Upper lobe of right lung (tissue), 1 donor: ENCODE results near the gene SCAF8. TPM values are rescaled to one million over a fixed set of nuclear protein-coding genes. Genes with fewer than 3 reads are reported as not detected.

ENCODE experiments used
- ATAC-seq: fragments of 200-7000 bp; cut with Tn5 transposase; one replicate; pipeline ENCODE4 v1.9.1; 2020; ENCODE audit warnings: mild to moderate bottlenecking, moderate library complexity
- DNase-seq: peaks from one replicate; pipeline ENCODE4 v3.0.0-alpha.2; 2020
- H3K27ac ChIP-seq: fragments of 200-600 bp; one replicate; pipeline ENCODE4 v1.8.0; 2022
- H3K27me3 ChIP-seq: fragments of 200-600 bp; one replicate; pipeline ENCODE4 v1.8.0; 2022; ENCODE audit warnings: mild to moderate bottlenecking
- H3K36me3 ChIP-seq: fragments of 200-600 bp; one replicate; pipeline ENCODE4 v1.8.0; 2022
- H3K4me1 ChIP-seq: fragments of 200-600 bp; one replicate; pipeline ENCODE4 v1.8.0; 2022
- H3K4me3 ChIP-seq: fragments of 200-600 bp; one replicate; pipeline ENCODE4 v1.8.0; 2022; ENCODE audit warnings: mild to moderate bottlenecking
- H3K9me3 ChIP-seq: fragments of 200-600 bp; one replicate; pipeline ENCODE4 v1.8.0; 2022
- intact Hi-C: fragments of 100-400 bp; cut with DNase I; formaldehyde crosslinking; loops from one replicate; pipeline ENCODE4 v1.11.0; 2022
- total RNA-seq: library from RNA; stranded (reverse); fragmentation: NEBNext Ultra II Directional; extraction: Animal tissue kit (Norgen Biotek cat#: 25700); gene quantifications from one replicate; pipeline ENCODE4 v1.2.1, GENCODE V29; 2021
- TF ChIP-seq, protein P1 (sequence below): fragments of 200-600 bp; IDR thresholded peaks from one replicate; pipeline ENCODE4 v1.8.0; 2022; ENCODE audit warnings: antibody characterized with exemption
- donor health status: DM: no; HTN: yes; CAD: no; lungs with severe emphysema.

SCAF8 gene
- total RNA-seq, 1 donor from 2014 or later, result 38.8 TPM

DNA sequence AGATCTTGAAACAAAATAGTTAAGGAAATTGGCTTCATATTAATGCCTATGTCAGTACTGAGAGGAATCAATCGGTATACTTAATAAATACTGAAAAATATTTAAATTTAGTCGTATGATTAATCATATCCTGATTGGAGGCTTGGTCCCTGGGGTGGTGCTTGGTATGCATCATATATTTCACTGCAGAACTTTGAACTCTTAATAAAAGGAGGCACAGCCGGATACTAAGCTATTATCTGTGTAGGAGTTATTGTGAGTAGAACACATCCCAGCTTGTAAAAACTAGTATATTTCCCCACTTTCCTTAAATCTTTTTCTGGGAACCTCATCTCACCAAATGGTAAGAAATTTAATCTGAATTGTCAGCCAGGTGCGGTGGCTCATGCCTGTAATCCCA, 42.4 kb upstream of the SCAF8 start:
- TF ChIP-seq, protein P1, sequence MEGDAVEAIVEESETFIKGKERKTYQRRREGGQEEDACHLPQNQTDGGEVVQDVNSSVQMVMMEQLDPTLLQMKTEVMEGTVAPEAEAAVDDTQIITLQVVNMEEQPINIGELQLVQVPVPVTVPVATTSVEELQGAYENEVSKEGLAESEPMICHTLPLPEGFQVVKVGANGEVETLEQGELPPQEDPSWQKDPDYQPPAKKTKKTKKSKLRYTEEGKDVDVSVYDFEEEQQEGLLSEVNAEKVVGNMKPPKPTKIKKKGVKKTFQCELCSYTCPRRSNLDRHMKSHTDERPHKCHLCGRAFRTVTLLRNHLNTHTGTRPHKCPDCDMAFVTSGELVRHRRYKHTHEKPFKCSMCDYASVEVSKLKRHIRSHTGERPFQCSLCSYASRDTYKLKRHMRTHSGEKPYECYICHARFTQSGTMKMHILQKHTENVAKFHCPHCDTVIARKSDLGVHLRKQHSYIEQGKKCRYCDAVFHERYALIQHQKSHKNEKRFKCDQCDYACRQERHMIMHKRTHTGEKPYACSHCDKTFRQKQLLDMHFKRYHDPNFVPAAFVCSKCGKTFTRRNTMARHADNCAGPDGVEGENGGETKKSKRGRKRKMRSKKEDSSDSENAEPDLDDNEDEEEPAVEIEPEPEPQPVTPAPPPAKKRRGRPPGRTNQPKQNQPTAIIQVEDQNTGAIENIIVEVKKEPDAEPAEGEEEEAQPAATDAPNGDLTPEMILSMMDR, result no peak
- DNase-seq (no peak), ATAC-seq (no peak)
- H3K4me1 ChIP-seq, result peaks cover 3% of the 10 kb centered on the region
- no peak overlapping the region for H3K4me3 ChIP-seq
- H3K9me3 ChIP-seq, result no peaks in the 10 kb centered on the region
- no peaks in the 10 kb centered on the region for H3K36me3 ChIP-seq
- no peak overlapping the region for H3K27ac ChIP-seq
- no peaks in the 10 kb centered on the region for H3K27me3 ChIP-seq
- intact Hi-C loops, result no loop called here

DNA sequence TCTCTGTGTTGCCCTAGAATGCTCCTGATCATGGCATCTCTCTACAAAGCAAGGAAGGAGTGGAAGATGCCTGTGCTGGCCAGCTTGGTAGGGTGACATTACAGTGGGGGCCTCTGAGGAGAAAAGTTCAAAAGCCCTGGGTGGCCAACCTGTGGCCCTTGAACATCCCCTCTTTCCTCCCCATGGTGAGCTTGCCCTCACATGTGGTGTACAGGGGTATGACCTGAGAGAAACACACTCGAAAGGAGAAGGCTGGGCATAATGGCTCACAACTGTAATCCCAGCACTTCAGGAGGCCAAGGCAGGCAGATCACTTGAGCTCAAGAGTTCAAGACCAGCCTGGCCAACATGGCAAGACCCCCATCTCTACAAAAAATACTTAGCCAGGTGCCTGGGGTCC, 36.6 kb upstream of the SCAF8 start:
- Histone ChIP-seq H3K27me3 (no peaks in the 10 kb centered on the region), H3K27ac (no peak overlapping the region), H3K4me3 (no peak overlapping the region), H3K36me3 (no peaks in the 10 kb centered on the region), H3K9me3 (no peaks in the 10 kb centered on the region), H3K4me1 (no peaks in the 10 kb centered on the region)
- ATAC-seq (no peak), DNase-seq (no peak)
- intact Hi-C loops, result no loop called here
- TF ChIP-seq, protein P1, result no peak

DNA sequence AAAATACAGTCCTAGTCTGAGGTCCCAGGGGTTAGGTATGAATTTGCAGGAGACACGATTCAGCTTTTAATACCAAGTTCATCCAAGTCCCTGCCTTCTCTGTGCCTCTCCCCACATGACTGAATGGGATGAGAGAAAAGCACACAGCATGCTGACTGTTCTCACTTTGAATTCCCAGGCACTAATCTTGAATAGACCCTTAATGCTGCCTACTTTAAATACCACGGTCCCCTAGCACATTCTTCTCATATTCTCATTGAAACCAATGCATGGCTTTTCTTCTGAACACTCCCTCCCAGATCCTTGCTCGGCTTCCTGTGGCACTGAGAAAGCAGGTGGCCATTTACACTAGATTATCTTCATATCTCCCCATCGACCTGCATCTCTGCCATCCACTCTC, 30.1 kb upstream of the SCAF8 start:
- no peaks in the 10 kb centered on the region for H3K36me3 ChIP-seq
- H3K9me3 ChIP-seq, result no peaks in the 10 kb centered on the region
- H3K4me1 ChIP-seq, result no peaks in the 10 kb centered on the region
- DNase-seq (no peak), ATAC-seq (no peak)
- H3K27ac ChIP-seq, result no peak overlapping the region
- H3K27me3 ChIP-seq, result no peaks in the 10 kb centered on the region
- no peak overlapping the region for H3K4me3 ChIP-seq
- TF ChIP-seq, protein P1, result no peak
- intact Hi-C loops, result no loop called here

DNA sequence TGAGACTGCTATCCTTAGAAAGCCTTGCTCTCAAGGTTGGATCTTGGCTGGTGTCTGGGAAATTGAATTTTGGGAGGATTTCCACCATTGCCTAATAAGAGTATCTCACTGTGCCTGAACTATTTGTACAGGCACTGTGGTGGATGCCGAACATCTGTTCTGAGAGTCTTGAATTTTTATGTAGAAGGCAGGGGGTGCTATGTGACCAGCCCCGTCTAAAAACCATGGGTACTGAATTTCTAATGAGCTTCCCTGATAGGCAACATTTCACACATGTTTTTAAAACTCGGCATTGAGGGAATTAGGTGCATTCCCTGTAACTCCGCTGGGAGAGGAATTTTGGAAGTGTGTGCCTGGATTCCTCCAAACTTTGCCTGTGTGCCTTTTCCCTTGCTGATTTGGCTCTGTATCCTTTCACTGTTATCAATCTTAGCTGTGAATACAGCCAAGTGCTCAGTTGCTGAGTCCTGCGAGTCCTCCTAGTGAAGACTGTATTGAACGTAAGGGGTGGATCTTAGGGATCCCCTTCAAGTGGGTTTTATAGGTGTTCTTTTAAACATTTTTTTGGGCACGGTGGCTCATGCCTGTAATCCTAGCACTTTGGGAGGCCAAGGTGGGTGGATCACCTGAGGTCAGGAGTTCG, 27.6 kb upstream of the SCAF8 start:
- Histone ChIP-seq H3K4me3 (no peak overlapping the region), H3K27me3 (no peaks in the 10 kb centered on the region), H3K36me3 (no peaks in the 10 kb centered on the region), H3K27ac (no peak overlapping the region), H3K9me3 (no peaks in the 10 kb centered on the region), H3K4me1 (no peaks in the 10 kb centered on the region)
- DNase-seq (no peak), ATAC-seq (no peak)
- intact Hi-C loops, result no loop called here
- TF ChIP-seq, protein P1, result no peak

DNA sequence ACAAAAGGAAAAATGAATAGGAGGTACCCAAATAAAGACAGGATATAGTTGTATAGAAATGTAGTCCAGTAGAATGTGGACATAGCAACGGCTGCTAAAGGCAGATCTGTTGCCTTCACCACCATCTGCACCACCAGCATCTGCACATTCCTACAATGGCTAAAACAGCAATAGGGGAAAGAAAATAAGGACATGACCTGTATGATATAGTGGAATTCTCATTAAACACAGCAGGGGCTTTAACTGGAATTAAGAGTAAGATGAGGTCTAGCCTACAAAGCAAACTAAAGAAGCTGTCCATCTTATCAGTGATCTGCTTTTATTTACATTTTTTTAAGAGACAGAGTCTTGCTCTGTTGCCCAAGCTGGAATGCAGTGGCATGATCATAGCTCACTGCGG, 26.8 kb upstream of the SCAF8 start:
- no peak for DNase-seq
- no peak for ATAC-seq
- Histone ChIP-seq H3K27ac (no peak overlapping the region), H3K4me3 (no peak overlapping the region), H3K9me3 (no peaks in the 10 kb centered on the region), H3K4me1 (no peaks in the 10 kb centered on the region), H3K36me3 (no peaks in the 10 kb centered on the region), H3K27me3 (no peaks in the 10 kb centered on the region)
- intact Hi-C loops, result no loop called here
- TF ChIP-seq, protein P1, result no peak

DNA sequence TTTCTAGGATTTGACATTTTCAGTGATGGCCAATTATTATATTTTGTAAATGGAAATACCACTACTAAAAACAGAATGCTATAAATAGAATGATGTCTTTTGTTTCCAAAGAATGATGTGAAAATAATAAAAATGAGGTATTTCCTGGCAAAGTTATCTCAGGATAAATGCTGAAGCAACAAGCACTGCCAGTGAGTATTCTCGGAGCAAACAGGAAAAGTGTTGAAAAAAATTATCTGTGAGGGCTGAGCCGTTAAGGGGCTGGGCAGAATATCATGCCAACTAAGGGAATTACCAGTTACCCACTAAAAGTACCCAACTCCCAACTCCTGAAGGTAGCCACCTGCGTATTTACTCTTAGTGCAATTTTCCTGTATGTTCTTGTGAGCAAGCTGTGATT, 23.6 kb upstream of the SCAF8 start:
- Histone ChIP-seq H3K9me3 (no peaks in the 10 kb centered on the region), H3K4me1 (no peaks in the 10 kb centered on the region), H3K27ac (no peak overlapping the region), H3K36me3 (no peaks in the 10 kb centered on the region), H3K4me3 (no peak overlapping the region), H3K27me3 (no peaks in the 10 kb centered on the region)
- DNase-seq, result no peak
- intact Hi-C loops, result no loop called here
- no peak for ATAC-seq
- TF ChIP-seq, protein P1, result no peak
